Ishikawa (cell line): Measurements from ENCODE around the gene RPL38.

Experiments used
- CEBPB ChIP-seq: IDR thresholded peaks from 2 replicates; pipeline ENCODE4 v1.6.1; 2012
- CREB1 ChIP-seq: IDR thresholded peaks from 2 replicates; pipeline ENCODE4 v1.6.1; 2012; ENCODE audit warnings: low read depth
- NFIC ChIP-seq: IDR thresholded peaks from 2 replicates; pipeline ENCODE4 v1.6.1; 2012
- RAD21 ChIP-seq: IDR thresholded peaks from 2 replicates; pipeline ENCODE4 v1.6.1; 2012; ENCODE audit warnings: low read depth
- REST ChIP-seq: IDR thresholded peaks from 2 replicates; pipeline ENCODE4 v1.6.1; 2012; ENCODE audit warnings: low read depth, mild to moderate bottlenecking
- TCF12 ChIP-seq: IDR thresholded peaks from 2 replicates; pipeline ENCODE4 v1.6.1; 2012; ENCODE audit warnings: low read depth
- TEAD4 ChIP-seq: IDR thresholded peaks from 2 replicates; pipeline ENCODE4 v1.6.1; 2012
- YY1 ChIP-seq: IDR thresholded peaks from 2 replicates; pipeline ENCODE4 v1.6.1; 2012; ENCODE audit warnings: low read depth
- ZBTB7A ChIP-seq: IDR thresholded peaks from 2 replicates; pipeline ENCODE4 v1.6.1; 2012; ENCODE audit warnings: low read depth

- TF ChIP-seq RAD21 = no peak
- no peak for TF ChIP-seq TEAD4
- no peak for TF ChIP-seq REST
- TF ChIP-seq TCF12 = no peak
- no peak for TF ChIP-seq NFIC
- TF ChIP-seq ZBTB7A = no peak
- no peak for TF ChIP-seq CREB1
- TF ChIP-seq CEBPB = no peak
- no peak for TF ChIP-seq YY1
Observed at GRCh38 chr17:74186498-74186897, 17.0 kb upstream of the RPL38 start.
